SW480 (cell line): Measurements from ENCODE around the gene QDPR.
A peak's percentile ranks its signal among the peaks of the same experiment; 100 is the strongest.
"Not testable (repeated sequence)": the region's sequence is repeated elsewhere in the genome, so short reads cannot be mapped to it uniquely, and the experiment has no call there.

ENCODE experiments used
- DNase-seq: peaks from one replicate; pipeline ENCODE4 v3.0.0-alpha.2; 2016; ENCODE audit warnings: low spot score

The QDPR gene

GRCh38 chr4:17511950-17512795 is at the start of gene QDPR:
TSS of gene QDPR (minus strand) at chr4:17512090. CDS start at chr4:17512054, 36 bp downstream.
- DNase-seq: peak; percentile 78

DNA sequence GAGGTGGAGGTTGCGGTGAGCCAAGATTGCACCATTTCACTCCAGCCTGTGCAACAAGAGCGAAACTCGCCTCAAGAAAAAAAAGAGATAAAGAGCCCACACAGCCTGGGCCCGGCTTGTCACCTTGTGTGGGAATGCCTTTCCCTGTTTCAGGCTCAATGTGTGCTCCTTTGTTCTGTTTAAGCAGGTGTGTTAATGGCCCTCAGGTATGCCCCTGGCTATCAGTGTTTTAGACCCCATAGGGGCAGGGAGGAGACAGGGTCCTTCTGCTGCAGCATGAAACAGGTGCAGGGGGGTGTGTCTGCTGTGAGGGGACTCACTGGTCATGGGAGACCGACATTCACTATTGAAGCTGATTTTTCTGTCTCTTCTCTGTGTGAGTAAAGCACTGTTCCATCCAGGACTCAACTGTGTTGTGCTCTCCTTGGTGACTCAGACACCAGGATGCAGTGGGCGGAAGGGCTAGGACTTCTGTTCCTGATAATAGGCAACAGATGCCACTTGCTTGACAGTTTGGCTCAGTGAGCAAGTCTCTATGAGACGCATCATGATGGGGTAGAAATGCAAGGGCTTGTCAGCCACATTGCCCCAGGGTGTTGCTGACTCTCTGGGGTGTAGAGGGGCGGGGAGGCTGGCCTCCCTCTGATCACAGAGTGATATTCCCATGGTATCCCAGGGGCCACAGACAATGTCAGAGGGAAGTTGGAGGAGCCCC is 49.5 kb upstream of the QDPR start:
- DNase-seq: peak; percentile 18

DNA sequence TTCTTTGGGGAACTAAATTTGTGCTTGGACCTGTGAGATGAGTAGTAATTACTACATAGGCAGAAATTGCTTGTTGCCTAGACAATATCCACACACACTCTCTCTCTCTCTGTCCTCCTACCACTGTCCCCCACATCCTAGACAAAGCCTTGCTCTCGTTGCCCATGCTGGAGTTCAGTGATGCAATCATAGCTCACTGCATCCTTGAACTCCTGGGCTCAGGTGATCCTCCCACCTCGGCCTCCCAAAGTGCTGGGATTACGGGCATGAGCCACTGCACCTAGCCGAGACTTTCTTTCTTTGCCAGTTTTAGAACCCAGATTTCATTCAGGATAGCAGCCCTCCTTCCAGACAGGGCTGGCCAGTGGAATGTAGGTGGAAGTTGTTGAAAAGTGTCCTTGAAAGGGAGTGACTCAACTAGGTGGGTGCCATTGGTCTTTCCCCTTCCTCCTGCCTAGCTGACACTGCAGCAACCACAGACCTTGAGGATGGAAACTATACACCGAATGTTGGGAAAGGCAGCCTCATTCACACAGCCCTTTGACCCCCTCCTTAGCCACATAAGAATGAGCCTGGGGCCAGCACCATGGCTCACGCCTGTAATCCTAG is 48.3 kb upstream of the QDPR start:
- DNase-seq: no peak

DNA sequence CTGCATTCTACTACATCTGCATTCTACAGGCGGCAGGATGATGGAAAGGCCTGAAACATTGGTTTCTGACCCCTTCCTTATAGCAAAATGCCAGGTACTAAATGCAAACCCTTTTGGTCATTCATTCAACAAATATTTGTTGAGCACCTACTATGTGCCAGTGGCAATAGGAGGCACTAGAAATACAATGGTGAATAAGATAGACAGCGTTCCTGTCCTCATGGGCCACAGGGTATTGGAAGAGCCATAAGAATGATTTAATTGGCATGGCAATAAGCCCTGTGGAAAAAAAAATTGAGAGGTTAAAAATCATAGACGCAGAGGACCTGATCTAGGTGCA is 47.8 kb upstream of the QDPR start:
- DNase-seq: no peak

DNA sequence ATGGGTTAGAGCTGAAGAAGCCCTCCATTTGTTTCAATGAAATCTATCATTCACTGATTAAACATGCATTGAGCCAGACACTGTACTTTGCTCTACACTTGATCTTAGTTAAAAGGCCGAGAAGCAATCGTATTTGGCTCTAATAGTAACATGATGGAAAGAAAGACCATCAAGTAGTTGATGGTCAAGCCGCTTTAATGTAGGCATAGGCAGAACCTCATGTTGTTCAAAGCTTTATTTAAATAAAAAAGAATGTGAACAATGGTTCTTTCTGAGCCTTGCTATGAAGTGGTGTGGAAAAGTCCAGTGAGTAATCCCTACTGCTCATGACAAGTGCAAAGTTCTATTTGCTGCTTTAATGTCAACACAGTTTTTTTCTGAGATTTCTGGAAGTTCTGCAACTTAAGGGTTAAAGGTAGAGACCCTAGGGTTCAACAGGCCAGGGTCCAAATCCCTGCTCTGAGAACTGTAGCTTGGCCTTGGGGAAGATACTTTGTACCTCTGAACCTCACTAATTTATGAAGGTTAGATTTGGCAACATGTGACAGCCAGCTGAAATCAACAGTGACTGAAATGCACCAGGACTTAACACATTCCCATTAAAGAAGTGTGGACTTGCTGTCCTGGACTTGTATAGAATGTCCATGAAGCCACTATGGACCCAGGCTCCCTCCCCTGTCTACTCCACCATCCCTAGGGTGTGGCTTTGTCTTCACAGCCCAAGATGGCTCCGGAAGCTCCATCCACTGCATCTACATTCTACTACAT is 47.2 kb upstream of the QDPR start:
- DNase-seq: no peak

GRCh38 chr4:17557880-17558279 is 46.0 kb upstream of the QDPR start:
- DNase-seq: no peak

DNA sequence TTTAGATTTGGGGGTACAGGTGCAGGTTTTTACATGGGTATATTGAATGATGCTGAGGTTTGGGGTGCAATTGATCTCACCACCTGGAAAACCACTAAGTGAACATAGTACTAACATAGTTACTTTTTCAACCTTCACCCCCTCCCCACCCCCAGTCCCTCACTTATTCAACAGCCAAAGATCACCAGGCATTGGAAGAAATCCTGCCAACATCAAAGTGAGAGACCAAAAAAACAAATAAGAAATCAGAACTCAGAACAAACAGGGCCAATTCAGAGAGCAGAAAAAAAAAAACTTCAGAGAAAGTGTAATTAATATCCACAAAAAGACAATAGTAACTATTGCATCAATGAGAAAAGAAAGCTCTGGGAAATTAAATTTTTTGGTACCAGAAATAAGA is 44.6 kb upstream of the QDPR start:
- DNase-seq: no peak

- no peak for DNase-seq
These were observed 42.7 kb upstream of the QDPR start for GRCh38 chr4:17554568-17554967.

DNA sequence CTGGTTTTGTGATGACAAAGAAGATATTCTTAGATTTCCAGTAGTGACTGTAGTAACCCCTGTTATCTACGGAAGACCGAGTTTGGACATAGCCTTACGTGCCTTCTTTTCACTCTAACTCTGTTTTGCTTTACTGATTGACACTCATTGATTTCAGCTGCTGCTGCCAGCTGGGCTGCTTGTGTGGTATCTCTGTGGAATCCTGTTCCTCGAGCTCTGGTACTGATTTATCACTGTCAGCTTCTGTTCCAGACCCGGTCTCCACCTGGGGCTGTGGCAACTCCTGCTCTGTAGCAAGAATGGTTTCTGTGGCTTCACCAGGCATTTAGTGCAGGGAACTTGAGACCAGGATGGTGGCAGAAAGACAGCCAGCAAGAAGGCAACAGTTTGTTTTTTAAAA is 40.5 kb upstream of the QDPR start:
- no peak for DNase-seq

GRCh38 chr4:17550549-17550948 is 38.7 kb upstream of the QDPR start:
- no peak for DNase-seq

- no peak for DNase-seq
These were observed 34.8 kb upstream of the QDPR start for GRCh38 chr4:17546678-17547077.

- DNase-seq: no peak
These were observed 34.3 kb upstream of the QDPR start for GRCh38 chr4:17546222-17546621.

- no peak for DNase-seq
These were observed 33.7 kb upstream of the QDPR start for GRCh38 chr4:17545374-17546140.

GRCh38 chr4:17544831-17545234 is 32.9 kb upstream of the QDPR start:
- no peak for DNase-seq

DNA sequence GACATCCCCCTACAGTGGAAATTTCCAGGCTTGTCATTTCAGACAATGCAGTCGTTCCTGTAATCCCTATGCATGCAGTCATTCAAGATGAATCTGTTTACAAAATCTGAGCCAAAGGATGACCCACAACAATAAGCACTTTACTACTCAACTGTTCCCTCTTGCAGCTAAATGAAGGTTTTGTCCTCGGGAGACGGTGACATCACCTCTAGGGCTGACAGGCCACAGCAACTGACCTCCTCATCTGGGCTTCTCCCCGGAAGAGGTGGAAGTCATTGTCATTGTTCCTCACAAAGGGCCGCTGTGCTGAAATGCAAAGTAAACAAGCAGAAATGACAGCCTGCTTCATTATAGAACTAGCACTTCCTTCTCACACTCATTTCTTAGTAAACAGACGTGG is 32.3 kb upstream of the QDPR start:
- DNase-seq: peak; percentile 77

GRCh38 chr4:17537060-17537459 is 25.2 kb upstream of the QDPR start:
- DNase-seq: not testable (repeated sequence)

DNA sequence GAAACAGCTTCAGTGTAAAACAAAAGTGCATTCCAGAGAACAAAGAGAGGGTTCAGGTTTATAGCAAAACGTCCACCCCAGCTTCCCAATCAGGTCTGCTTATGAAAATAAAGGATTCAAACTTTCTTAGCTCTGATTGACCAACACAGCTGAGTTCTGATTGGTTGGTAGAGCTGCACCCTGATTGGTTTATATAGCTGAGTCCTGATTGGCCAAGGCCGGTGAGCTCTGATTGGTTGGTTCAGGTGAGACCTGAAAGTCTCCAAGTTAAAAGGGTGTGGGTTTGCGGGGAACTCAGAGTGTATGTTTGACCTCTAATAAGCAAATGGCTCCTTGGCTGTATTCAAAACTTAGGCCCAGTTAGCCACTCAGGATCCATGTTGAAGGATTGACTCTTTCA is 24.0 kb upstream of the QDPR start:
- DNase-seq: no peak

GRCh38 chr4:17535242-17535641 is 23.4 kb upstream of the QDPR start:
- no peak for DNase-seq

DNA sequence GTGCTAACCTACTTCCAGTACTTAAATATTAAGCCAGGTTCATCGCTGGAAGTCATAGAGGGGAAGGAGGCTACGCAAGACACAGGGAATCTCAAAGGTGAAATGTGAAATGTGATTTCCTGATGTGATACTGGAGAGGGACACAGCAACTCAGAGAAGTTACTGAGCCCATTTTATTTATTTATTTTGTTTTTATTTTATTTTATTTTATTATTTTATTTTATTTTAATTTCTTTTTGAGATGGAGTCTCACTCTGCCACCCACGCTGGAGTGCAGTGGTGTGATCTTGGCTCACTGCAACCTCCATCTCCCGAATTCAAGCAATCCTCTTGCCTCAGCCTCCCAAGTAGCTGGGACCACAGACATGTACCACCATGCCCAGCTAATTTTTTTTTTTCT is 22.8 kb upstream of the QDPR start:
- no peak for DNase-seq

GRCh38 chr4:17531538-17532285 is 19.8 kb upstream of the QDPR start:
- DNase-seq: no peak
